IMR-90 (cell line): ENCODE results near the gene MAP1LC3B. TPM values are rescaled to one million over a fixed set of nuclear protein-coding genes. Genes with fewer than 3 reads are reported as not detected.
A peak's percentile ranks its signal among the peaks of the same experiment; 100 is the strongest.

Source experiments
- ATAC-seq: fragments of 200-7000 bp; cut with Tn5 transposase; 2 replicates; pipeline ENCODE4 v1.9.1; 2020; ENCODE audit warnings: low read depth, mild to moderate bottlenecking, moderate library complexity
- BruUV-seq: library from RNA; stranded (reverse); fragments of 400-500 nt; replicated peaks from 2 replicates; lab custom pipeline; 2021; lab: Mats Ljungman, UMichigan
- CTCF ChIA-PET: fragments of 300-600 bp; formaldehyde crosslinking; extraction: SDS; loops from one replicate; lab custom pipeline; 2021; ENCODE audit warnings: antibody characterized with exemption; lab: Yijun Ruan, JAX
- POLR2A ChIA-PET: fragments of 300-600 bp; sonication (Branson Sonifier 250); formaldehyde crosslinking; loops from one replicate; lab custom pipeline; 2022; ENCODE audit warnings: antibody characterized with exemption; ENCODE audit not compliant: unreplicated experiment; lab: Charles Lee
- DNase-seq: peaks from one replicate; pipeline ENCODE4 v3.0.0; 2013
- H2AFZ ChIP-seq: replicated peaks from 2 replicates; pipeline ENCODE3; 2013; ENCODE audit warnings: low read length, mild to moderate bottlenecking; ENCODE audit not compliant: poor library complexity
- H2AK5ac ChIP-seq: 2 replicates; pipeline ENCODE4 v1.6.1; 2013; ENCODE audit warnings: low read depth, low read length, inconsistent platforms
- H2AK9ac ChIP-seq: replicated peaks from 2 replicates; pipeline ENCODE3; 2013; ENCODE audit warnings: mild to moderate bottlenecking, low read depth, low read length, moderate library complexity; ENCODE audit not compliant: poor library complexity
- H2BK120ac ChIP-seq: 2 replicates; pipeline ENCODE4 v1.6.1; 2013; ENCODE audit warnings: low read depth, low read length, inconsistent platforms
- H2BK15ac ChIP-seq: 3 replicates; pipeline ENCODE4 v1.6.1; 2013; ENCODE audit warnings: low read depth, low read length, inconsistent platforms
- H2BK20ac ChIP-seq: 2 replicates; pipeline ENCODE4 v1.6.1; 2013; ENCODE audit warnings: low read depth, mild to moderate bottlenecking, inconsistent platforms, low read length, moderate library complexity
- H2BK5ac ChIP-seq: 2 replicates; pipeline ENCODE4 v1.6.1; 2013; ENCODE audit warnings: mild to moderate bottlenecking, low read depth, low read length, inconsistent platforms; ENCODE audit not compliant: poor library complexity, severe bottlenecking
- H3K14ac ChIP-seq: replicated peaks from 2 replicates; pipeline ENCODE4 v1.6.1; 2013; ENCODE audit warnings: low read depth, low read length, inconsistent platforms
- H3K18ac ChIP-seq: 2 replicates; pipeline ENCODE4 v1.6.1; 2013; ENCODE audit warnings: low read depth, low read length, control low read depth
- H3K23ac ChIP-seq: 2 replicates; pipeline ENCODE4 v1.6.1; 2013; ENCODE audit warnings: low read depth, low read length, inconsistent platforms
- H3K27ac ChIP-seq: 2 replicates; pipeline ENCODE4 v1.5.1; 2013; ENCODE audit warnings: mild to moderate bottlenecking, control low read depth, low read length; ENCODE audit not compliant: insufficient read depth
- H3K27me3 ChIP-seq: 2 replicates; pipeline ENCODE4 v1.6.1; 2013; ENCODE audit warnings: low read length; ENCODE audit not compliant: control insufficient read depth, insufficient read depth
- H3K36me3 ChIP-seq: 2 replicates; pipeline ENCODE4 v1.6.1; 2013; ENCODE audit warnings: low read length, mixed read lengths; ENCODE audit not compliant: control insufficient read depth, insufficient read depth
- H3K4ac ChIP-seq: 2 replicates; pipeline ENCODE4 v1.6.1; 2013; ENCODE audit warnings: low read depth, low read length, inconsistent platforms
- H3K4me1 ChIP-seq: 2 replicates; pipeline ENCODE4 v1.6.1; 2013; ENCODE audit warnings: low read length, mixed read lengths; ENCODE audit not compliant: control insufficient read depth, insufficient read depth
- H3K4me2 ChIP-seq: 2 replicates; pipeline ENCODE4 v1.6.1; 2013; ENCODE audit warnings: low read depth, mild to moderate bottlenecking, control low read depth, low read length, moderate library complexity
- H3K4me3 ChIP-seq: 2 replicates; pipeline ENCODE4 v1.5.1; 2013; ENCODE audit warnings: low read depth, mild to moderate bottlenecking, control low read depth, low read length, moderate library complexity; ENCODE audit not compliant: insufficient read depth
- H3K56ac ChIP-seq: 2 replicates; pipeline ENCODE4 v1.6.1; 2013; ENCODE audit warnings: low read length, inconsistent platforms; ENCODE audit not compliant: insufficient read depth; ENCODE audit errors: extremely low read depth
- H3K79me1 ChIP-seq, 2 experiments: 2 replicates each; pipeline ENCODE4 v1.6.1; 2013; ENCODE audit warnings: low read length in 2 of 2, inconsistent platforms in 1 of 2, low read depth in 1 of 2
- H3K9ac ChIP-seq: 2 replicates; pipeline ENCODE4 v1.6.1; 2013; ENCODE audit warnings: low read depth, low read length, control low read depth
- H3K9me1 ChIP-seq: 2 replicates; pipeline ENCODE4 v1.6.1; 2013; ENCODE audit warnings: low read length, inconsistent platforms; ENCODE audit not compliant: insufficient read depth
- H3K9me3 ChIP-seq: 2 replicates; pipeline ENCODE4 v1.6.1; 2013; ENCODE audit warnings: low read length; ENCODE audit not compliant: control insufficient read depth, insufficient read depth
- H4K20me1 ChIP-seq: 2 replicates; pipeline ENCODE4 v1.6.1; 2013; ENCODE audit warnings: low read length, inconsistent platforms; ENCODE audit not compliant: insufficient read depth
- H4K5ac ChIP-seq: 2 replicates; pipeline ENCODE4 v1.6.1; 2013; ENCODE audit warnings: mild to moderate bottlenecking, low read depth, low read length, control low read depth
- H4K8ac ChIP-seq, 2 experiments: 2 replicates each; pipeline ENCODE4 v1.6.1; 2013; ENCODE audit warnings: low read depth in 2 of 2, low read length in 2 of 2, control low read depth in 1 of 2, inconsistent platforms in 1 of 2
- H4K91ac ChIP-seq: 2 replicates; pipeline ENCODE4 v1.6.1; 2013; ENCODE audit warnings: low read depth, low read length, inconsistent platforms; ENCODE audit not compliant: insufficient read depth
- CEBPB ChIP-seq: IDR thresholded peaks from 2 replicates; pipeline ENCODE4 v1.6.1; 2012; ENCODE audit warnings: low read depth, low read length, improper control_type of control experiment
- CHD1 ChIP-seq: IDR thresholded peaks from 2 replicates; pipeline ENCODE4 v1.6.1; 2012; ENCODE audit warnings: low read depth, low read length, improper control_type of control experiment
- RAD21 ChIP-seq: IDR thresholded peaks from 2 replicates; pipeline ENCODE4 v1.6.1; 2012; ENCODE audit warnings: low read length, improper control_type of control experiment
- SMC3 ChIP-seq: fragments of 150-350 bp; IDR thresholded peaks from 2 replicates; pipeline ENCODE4 v1.6.1; 2016; ENCODE audit warnings: low read depth, mild to moderate bottlenecking, antibody characterized with exemption, low read length, moderate library complexity
- WGBS, 2 experiments: methylation state at CpG; one replicate each; pipeline versions ENCODE4 v1.1.5 to v1.1.7; 2013; ENCODE audit warnings: missing lambda C conversion rate in 2 of 2; ENCODE audit not compliant: insufficient read length in 1 of 2; ENCODE audit errors: extremely low coverage in 2 of 2; 5-methylcytosine and 5-hydroxymethylcytosine counted together
- dilution Hi-C: fragments of 300-500 bp; cut with HindIII; formaldehyde crosslinking; loops from one replicate; pipeline ENCODE4 v1.14.3; 2018; ENCODE audit warnings: low sequenced_read_pairs; ENCODE audit not compliant: unreplicated experiment
- in situ Hi-C: fragments of 300-500 bp; cut with MboI; formaldehyde crosslinking; loops from 3 replicates; pipeline ENCODE4 v1.14.3; 2019; ENCODE audit warnings: low sequenced_read_pairs, inconsistent platforms, mixed read lengths
- intact Hi-C: fragments of 100-400 bp; cut with micrococcal nuclease; formaldehyde crosslinking; loops from 2 replicates; pipeline ENCODE4 v1.10.0; 2022
- polyA plus RNA-seq, 3 experiments: library from polyadenylated mRNA; depleted of rRNA; stranded (reverse); fragments of >200 nt; gene quantifications; 2 replicates each; pipeline ENCODE4 v1.2.3, GENCODE V29; 2012; ENCODE audit warnings: low replicate concordance in 1 of 3
- total RNA-seq: library from RNA; depleted of rRNA; stranded (reverse); fragments of >200 nt; gene quantifications from 2 replicates; pipeline ENCODE4 v1.2.3, GENCODE V29; 2012

Gene MAP1LC3B
- total and polyA plus RNA-seq, 2 of the 4 experiments (the other 2 are of a cell fraction) = 23.5 to 57.7 TPM

GRCh38 chr16:87437911-87438610 is 45.9 kb downstream of the MAP1LC3B start:
- in situ Hi-C loops = no loop called here
- Histone ChIP-seq H3K18ac (no peak overlapping the region), H4K5ac (no peak overlapping the region), H3K4ac (no peak overlapping the region), H2BK20ac (no peak overlapping the region), H3K27me3 (no peaks in the 10 kb centered on the region), H3K4me3 (no peak overlapping the region), H4K8ac (no peak overlapping the region), H3K9me3 (no peaks in the 10 kb centered on the region), H3K9ac (no peak overlapping the region), H3K9me1 (peaks cover 21% of the 10 kb centered on the region), H2BK15ac (no peak overlapping the region), H3K4me2 (no peak overlapping the region), H2BK5ac (no peak overlapping the region), H3K79me1 (peaks cover 26 to 84% of the 10 kb centered on the region in 2 experiments; a peak in 3 of 4 replicates), H4K91ac (peak overlapping the region; percentile 9; the same call in 1 of the 2 replicates), H4K20me1 (peaks cover 32% of the 10 kb centered on the region), H2AFZ (no peak overlapping the region), H3K23ac (no peak overlapping the region), H2AK5ac (peak overlapping the region; percentile 22; the same call in 1 of the 2 replicates), H2BK120ac (no peak overlapping the region), H3K56ac (no peak overlapping the region), H3K4me1 (peaks cover 21% of the 10 kb centered on the region), H3K27ac (no peak overlapping the region), H2AK9ac (no peak overlapping the region), H3K36me3 (no peaks in the 10 kb centered on the region; the same call in 1 of the 2 replicates), H3K14ac (no peak overlapping the region)
- dilution Hi-C loops = no loop called here
- WGBS, 2 experiments = 95% methylated on average over 6 of the region's 17 CpGs; no CpG with 5 or more reads in 1 of the 2 experiments
- ATAC-seq (no peak), DNase-seq (peak; percentile 40)
- no TSS peak for BruUV-seq
- CTCF ChIA-PET = interaction anchor here (1.2 kb wide), 1 partner anchor 52 kb away, joined by 5 read pairs; no protein-coding TSS in a partner anchor
- TF ChIP-seq CEBPB = no peak
- TF ChIP-seq SMC3 = no peak
- no peak for TF ChIP-seq RAD21
- no peak for TF ChIP-seq CHD1
- POLR2A ChIA-PET = no interaction called here
- intact Hi-C loops = no loop called here
